GM21529 (cell line): ENCODE results near the gene CDK15.

ENCODE experiments used
- ATAC-seq: cut with Tn5 transposase; IDR thresholded peaks from one replicate; pipeline ENCODE4 v1.9.1; 2021; ENCODE audit not compliant: unreplicated experiment

Gene CDK15

GRCh38 chr2:201862843-201863242, 56.5 kb downstream of the CDK15 start:
- no peak for ATAC-seq

- no peak for ATAC-seq
Measured at GRCh38 chr2:201866643-201867473, 60.5 kb downstream of the CDK15 start.

DNA sequence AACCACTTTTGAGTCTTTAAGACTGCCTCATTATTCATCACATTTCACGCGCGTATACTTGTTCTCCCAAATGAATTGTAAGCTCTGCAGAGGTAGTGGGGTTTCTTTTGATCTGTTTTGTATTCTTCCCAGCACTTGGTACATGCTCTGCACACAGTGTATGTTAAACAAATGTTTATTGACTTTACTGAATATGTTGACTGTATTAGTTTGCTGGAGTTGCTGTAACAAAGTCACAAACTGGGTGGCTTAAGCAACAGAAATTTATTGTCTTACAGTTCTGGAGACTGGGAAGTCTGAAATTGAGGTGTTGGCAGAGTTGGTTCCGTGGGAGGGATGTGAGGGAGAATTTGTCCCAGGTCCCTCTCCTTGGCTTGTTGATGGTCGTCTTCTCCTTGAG, 65.1 kb downstream of the CDK15 start:
- no peak for ATAC-seq

DNA sequence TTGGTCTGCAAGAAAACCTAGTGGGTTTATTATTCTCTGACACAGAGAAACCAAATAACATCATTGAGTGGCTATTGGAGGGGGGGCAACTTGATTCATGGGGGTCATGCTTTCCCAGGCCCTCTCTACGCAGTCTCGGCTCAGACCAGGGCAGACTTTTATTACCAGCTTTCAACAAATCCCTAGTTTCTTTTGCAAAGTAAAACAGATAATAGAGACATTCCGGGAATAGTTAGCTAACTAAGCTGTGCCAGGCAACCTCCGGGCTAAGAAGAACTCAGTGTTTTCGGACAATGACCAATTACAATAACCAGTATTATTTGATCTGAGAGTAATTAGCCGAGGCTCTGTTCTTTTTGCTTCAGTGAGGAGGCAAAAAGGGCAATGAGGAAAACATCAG, 66.3 kb downstream of the CDK15 start:
- ATAC-seq: no peak

DNA sequence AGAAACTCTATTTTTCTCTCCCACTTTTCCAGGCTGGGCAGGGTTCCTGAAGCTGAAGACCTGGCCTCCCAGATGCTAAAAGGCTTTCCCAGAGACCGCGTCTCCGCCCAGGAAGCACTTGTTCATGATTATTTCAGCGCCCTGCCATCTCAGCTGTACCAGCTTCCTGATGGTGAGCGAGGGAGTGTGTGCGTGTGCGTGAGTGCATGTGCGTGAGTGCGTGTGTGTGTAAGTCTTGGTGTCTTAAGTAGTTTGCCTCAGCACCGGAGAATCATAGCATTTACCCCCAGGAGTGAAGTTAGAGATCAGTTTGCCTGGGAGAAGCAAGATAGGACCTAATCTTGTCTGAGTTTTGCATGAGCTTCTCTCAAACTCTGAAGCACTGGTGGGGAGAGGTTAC, 73.7 kb downstream of the CDK15 start:
- ATAC-seq: no peak

DNA sequence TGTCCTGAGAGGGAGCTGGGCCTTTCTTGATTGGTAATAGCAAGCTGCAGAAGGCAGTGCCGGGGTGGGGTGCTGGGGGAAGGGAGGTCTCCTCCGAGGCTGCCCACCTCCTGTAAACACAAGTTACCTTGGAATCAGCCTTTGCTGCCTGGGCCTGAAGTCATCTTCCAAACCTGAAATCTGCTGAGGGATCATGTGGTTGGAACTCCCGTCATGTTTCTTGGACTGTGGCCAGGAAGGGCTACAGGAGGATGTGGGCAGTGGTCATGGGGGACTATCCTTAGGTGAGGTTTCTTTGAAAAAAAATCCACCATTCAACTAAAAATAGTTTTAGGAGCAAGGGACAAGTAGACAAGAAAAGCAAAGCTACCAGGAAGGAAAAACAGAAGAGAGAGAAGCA, 74.2 kb downstream of the CDK15 start:
- ATAC-seq: no peak

GRCh38 chr2:201880993-201881611, 74.8 kb downstream of the CDK15 start:
- peak; percentile 60 for ATAC-seq

- no peak for ATAC-seq
Measured at GRCh38 chr2:201881741-201882140, 75.4 kb downstream of the CDK15 start.

- peak; percentile 42 for ATAC-seq
Measured at GRCh38 chr2:201882353-201883090, 76.2 kb downstream of the CDK15 start.

DNA sequence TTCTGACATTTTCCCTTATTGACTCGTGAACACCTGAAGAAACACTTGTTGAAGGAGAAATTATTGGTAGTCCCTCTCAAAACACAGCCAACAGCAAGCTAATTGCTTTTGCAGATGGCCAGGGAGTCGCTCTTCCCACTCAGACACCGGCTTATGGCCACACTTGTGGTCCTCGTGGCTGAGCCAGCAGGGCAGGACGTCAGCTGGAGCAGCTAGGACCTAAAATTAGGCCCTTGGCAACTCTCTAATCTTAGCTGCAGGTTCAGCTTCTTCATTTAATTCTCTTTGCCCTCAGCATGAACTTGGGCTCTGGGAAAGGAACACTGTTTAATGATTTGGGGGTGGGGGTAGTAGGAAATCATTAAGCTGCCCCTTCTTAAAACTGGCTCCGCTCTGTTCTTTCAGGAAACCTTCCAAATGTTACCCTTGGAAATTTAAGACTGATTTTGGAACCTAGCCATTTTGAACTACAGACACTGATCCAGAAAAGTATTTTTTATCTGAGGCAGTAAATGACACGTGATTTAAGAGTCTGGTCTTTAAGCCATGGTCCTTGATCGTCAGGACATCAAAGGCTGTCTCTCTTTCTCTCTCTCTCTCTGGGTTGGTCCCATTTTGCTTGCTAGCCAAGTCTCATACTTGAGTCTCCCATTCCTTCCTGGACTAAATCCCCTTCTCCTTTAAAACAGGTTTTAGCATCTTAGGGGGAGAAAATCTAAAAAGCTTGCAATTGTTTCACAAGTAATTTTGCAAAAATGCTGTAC, 77.5 kb downstream of the CDK15 start:
- no peak for ATAC-seq

GRCh38 chr2:201886504-201886903, 80.2 kb downstream of the CDK15 start:
- no peak for ATAC-seq

- no peak for ATAC-seq
Measured at GRCh38 chr2:201887773-201888425, 81.6 kb downstream of the CDK15 start.

DNA sequence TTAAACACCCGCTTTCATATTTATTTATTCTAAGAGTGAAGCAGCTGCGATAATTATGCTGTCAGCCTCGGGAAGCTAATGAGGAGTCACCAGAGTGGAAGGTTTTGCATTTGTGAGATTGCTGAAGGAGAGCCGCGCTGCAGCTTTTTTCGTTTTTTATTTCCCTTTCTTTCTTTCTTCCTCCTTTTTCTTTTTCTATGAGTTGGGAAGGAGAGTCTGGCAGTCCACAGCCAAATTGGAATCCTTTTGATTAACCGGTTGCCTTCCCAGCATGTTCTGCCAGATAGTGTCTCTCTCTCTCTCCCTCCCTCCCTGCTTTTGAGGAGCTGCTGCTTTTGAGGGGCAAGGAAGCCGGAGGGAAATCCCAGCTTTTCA, 82.1 kb downstream of the CDK15 start:
- ATAC-seq: no peak

DNA sequence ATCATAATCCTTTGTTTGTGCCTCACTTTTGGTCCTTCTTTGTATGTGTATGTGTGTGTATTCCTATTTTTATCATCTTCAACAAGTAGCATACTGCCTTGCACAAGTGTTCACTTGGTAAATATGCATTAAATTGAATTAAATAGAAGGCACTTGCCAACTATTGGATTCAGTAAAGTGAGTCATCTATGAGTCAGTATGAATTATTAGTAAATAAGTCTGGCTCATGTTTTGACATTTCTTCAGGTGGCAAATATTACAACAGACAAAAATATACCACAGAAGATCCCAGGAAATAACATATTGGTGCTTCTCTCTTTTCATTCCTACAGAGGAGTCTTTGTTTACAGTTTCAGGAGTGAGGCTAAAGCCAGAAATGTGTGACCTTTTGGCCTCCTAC, 84.1 kb downstream of the CDK15 start:
- no peak for ATAC-seq

DNA sequence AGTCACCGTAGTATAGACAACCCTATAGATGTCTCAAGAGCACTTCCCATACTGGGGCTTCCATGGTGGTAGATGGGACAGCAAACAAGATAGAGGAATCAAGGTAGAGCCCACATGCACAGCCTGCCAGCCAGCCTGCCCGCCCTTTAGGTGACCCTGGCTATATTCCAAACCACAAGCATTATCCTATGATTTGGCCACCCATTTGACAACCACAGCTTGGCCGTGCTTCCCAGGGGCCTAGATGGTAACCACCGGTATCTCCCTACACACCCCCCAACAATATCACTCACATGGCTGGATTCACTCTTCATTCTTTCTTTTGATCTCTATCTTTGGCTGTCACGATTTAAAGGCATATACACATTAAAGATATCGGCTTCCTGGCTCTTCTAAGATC, 85.3 kb downstream of the CDK15 start:
- ATAC-seq: no peak

DNA sequence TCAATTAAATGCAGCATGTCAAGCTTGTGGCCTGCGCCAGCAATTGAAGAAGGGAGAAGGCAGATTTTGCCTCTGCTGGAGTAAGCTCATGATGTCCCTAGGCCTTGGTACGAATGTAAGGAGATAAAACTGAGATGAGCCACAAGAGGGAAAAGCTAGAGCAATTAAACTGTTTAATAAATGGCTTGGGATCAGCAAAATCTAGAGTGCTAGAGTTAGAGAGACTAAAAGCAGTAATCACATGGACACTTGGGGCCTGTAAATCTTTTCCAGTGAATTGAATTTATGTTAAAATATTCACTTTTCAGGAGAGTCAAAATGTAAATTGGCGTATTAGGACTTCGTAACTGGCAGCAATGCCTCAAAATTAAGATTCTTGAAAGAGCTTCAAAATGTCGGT, 86.2 kb downstream of the CDK15 start:
- ATAC-seq: no peak

- peak; percentile 67 for ATAC-seq
Measured at GRCh38 chr2:201900362-201900761, 94.0 kb downstream of the CDK15 start.

DNA sequence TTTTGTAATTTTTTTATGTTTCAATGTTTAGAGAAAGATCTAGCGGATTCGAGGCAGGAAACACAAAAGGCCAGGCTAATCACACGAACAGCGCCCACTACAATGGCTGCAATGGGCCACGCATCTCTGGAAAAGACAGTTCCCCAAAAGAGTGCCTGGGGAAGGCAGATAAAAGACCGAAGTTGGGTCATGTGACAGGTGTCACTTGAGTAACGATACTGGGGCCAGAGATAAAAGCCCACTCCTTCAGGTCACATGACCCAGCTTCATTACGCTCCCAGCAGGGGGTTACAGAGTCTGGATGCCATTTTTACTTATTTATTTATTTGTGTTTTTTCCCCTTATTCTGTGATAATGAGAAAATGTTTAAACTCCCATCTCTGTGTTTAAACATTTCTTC, 95.4 kb downstream of the CDK15 start:
- no peak for ATAC-seq

DNA sequence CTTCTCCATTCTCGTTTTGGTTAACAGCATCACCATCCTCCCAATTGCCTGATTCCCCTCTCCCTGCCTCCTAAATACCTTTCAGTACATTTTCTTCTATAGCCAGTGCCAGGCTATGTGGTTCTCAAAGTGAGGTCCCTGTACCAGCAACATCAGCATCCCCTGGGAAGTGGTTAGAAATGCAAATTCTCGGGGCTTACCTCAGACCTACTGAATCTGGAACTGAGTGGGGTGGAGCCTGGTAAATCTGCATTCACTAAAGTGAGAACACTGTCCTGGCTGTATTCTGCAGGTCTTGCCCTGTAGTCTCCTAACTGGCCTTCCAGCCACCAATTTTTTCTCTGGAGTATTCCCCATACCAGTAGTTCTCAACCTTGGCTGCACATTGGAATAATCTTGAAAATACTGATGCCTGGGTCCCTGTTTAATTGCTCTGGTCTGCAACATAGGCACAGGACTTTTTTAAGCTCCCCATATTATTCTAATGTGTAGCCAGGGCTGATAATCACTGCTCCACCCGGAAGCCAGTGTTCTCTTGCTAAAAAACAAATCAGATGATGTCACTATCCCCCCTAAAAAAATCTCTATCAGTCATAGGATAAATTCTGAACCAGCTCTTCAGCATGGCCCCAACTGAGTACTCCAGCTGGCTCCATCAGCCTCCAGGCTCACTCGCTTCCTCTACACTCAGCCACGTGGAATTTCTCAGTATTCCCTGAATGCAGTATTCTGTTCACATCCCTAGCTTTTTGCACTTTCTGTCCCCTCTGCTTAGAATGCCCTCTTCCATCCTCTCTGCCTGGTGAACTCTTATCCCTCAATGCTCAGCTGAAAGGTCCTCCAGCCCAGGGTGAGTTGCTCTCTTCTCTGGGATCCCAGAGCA, 98.4 kb downstream of the CDK15 start:
- peak; percentile 86 for ATAC-seq
